Activated effector memory CD4-positive, alpha-beta T cell treated with anti-CD3 and anti-CD28 coated beads, Interleukin-2, amount 50 U/mL, for 16 hours (primary cell): ENCODE data around the gene OCA2.

Experiments used
- DNase-seq: peaks from one replicate; pipeline ENCODE4 v3.0.0-alpha.2; 2020

Gene OCA2

GRCh38 chr15:28118531-28118930 is 19.4 kb upstream of the OCA2 start:
- DNase-seq: no peak

GRCh38 chr15:28118083-28118482 is 19.0 kb upstream of the OCA2 start:
- no peak for DNase-seq

- no peak for DNase-seq
Measured at GRCh38 chr15:28117432-28117990, 18.4 kb upstream of the OCA2 start.

- no peak for DNase-seq
Measured at GRCh38 chr15:28116521-28117431, 17.7 kb upstream of the OCA2 start.

- no peak for DNase-seq
Measured at GRCh38 chr15:28115871-28116270, 16.8 kb upstream of the OCA2 start.

- no peak for DNase-seq
Measured at GRCh38 chr15:28114721-28115622, 15.9 kb upstream of the OCA2 start.

- DNase-seq: no peak
Measured at GRCh38 chr15:28114114-28114455, 15.0 kb upstream of the OCA2 start.

GRCh38 chr15:28113394-28114113 is 14.4 kb upstream of the OCA2 start:
- DNase-seq: no peak

- DNase-seq: no peak
Measured at GRCh38 chr15:28112962-28113361, 13.8 kb upstream of the OCA2 start.

- DNase-seq: no peak
Measured at GRCh38 chr15:28112101-28112760, 13.1 kb upstream of the OCA2 start.

- no peak for DNase-seq
Measured at GRCh38 chr15:28111543-28111942, 12.4 kb upstream of the OCA2 start.

- no peak for DNase-seq
Measured at GRCh38 chr15:28110481-28110881, 11.4 kb upstream of the OCA2 start.

GRCh38 chr15:28109626-28110455 is 10.7 kb upstream of the OCA2 start:
- DNase-seq: no peak

- no peak for DNase-seq
Measured at GRCh38 chr15:28107904-28108275, 8.8 kb upstream of the OCA2 start.

GRCh38 chr15:28107111-28107903 is 8.2 kb upstream of the OCA2 start:
- DNase-seq: no peak

GRCh38 chr15:28106294-28107110 is 7.4 kb upstream of the OCA2 start:
- peak; percentile 73 for DNase-seq

GRCh38 chr15:28105793-28106192 is 6.7 kb upstream of the OCA2 start:
- DNase-seq: no peak

GRCh38 chr15:28105224-28105791 is 6.2 kb upstream of the OCA2 start:
- no peak for DNase-seq

- no peak for DNase-seq
Measured at GRCh38 chr15:28104326-28104725, 5.2 kb upstream of the OCA2 start.
